Activated gamma-delta T cell treated with anti-CD3 and anti-CD28 coated beads, Interleukin-2, amount 50 U/mL, for 16 hours (primary cell): Measurements from ENCODE around the gene SLC15A1.
"Not testable (repeated sequence)": the region's sequence is repeated elsewhere in the genome, so short reads cannot be mapped to it uniquely, and the experiment has no call there.

Source experiments
- DNase-seq: peaks from one replicate; pipeline ENCODE4 v3.0.0-alpha.2; 2020; ENCODE audit warnings: low read depth

The SLC15A1 gene

DNA sequence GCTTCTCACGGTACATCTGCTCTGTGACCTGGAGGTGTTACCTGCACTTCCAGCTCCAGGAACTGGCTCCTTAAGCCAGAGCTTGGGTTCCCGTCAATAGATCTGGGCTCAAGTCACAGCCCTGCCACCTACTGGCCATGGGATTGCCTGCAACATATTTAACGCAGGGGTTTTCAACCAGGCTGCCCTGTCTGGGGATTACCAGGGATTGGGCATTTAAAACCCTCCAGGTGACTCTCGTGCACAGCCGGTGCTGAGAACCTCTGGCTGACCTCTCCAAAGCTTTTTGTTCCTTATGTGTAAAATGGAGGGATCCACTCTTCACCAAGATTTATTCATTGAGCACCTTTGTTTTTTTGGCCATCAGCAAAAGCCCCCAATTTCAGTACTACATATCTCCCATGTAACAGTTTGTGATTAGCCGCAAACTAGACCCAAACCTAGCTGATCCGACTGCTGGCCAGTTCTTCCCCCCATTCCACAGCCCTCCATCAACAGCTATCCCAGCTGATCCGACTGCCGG is 98.9 kb downstream of the SLC15A1 start:
- DNase-seq = peak; percentile 49

DNA sequence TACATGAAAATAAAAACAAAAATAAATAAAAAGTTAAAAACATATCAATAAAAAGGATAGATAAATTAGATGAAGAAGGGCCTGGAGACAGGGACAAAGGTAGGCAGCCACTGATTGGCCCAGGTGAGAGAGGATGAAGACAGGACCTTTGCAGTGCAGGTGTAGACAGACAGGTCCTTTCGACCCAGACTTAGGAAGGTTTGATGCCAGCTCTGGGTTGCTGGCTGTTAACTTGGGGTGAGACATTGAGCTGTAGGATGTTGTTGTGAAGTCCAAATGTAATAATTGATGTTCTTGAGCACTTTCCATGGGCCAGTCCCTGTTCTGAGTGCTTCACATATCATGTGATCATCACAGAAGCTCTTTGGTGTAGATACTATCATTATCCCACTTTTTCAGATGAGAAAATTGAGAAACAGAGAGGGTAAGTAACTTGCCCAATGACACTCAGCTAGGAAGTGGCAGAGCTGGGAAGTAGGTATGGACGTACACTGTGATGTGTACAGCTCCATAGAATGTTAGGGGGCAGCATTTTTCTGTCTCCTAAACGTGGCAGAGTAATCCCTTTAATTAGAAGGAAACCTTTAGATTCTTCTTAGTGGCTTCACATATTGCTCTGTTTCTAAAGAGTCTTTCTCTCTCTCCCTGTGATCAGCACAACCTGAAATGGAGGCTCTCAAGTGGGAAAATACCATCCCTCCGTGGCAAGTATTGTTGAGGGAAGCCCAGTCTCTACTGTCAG is 99.6 kb downstream of the SLC15A1 start:
- DNase-seq = no peak

DNA sequence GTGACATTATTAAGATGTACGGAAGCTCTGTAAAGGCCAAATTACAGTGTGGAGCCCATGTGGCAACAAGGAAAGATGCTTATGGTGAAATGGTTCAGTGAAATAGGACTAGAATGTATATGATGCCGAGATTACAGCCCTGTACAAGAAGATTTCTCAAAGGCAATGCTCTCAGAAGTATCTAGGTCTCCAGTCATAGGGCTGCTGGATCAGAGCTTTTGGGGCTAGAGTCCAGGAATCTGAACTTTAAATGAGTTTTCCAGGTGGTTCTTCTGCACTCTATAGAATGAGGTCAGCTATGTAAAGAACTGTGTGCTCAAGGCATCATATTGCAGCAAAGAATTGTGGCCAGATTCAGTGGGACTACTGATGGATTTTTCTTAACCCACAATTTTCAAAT is 100.2 kb downstream of the SLC15A1 start:
- DNase-seq = no peak

GRCh38 chr13:98651744-98652143 is 100.7 kb downstream of the SLC15A1 start:
- no peak for DNase-seq

- no peak for DNase-seq
Observed at GRCh38 chr13:98650396-98651107, 101.9 kb downstream of the SLC15A1 start.

DNA sequence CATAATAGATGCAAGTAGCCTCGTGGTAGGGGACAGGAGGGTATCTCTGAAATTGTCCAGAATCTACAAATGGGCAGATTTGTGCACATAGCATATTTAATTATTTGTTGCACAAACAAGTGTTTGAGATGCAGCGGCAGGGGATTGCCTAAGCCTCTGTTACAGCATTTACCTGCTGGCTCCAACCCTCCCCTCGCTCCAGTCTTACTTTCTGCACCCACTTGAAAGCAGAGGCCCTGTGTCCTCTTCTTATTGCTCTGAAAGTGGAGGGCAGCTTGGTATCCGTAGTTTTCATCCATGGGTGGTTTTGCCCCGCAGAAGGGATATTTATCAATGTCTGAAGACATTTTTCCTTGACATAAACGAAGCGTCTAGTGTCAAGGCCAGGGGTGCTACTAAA is 102.6 kb downstream of the SLC15A1 start:
- DNase-seq = no peak

- no peak for DNase-seq
Observed at GRCh38 chr13:98648686-98649085, 103.8 kb downstream of the SLC15A1 start.

GRCh38 chr13:98648141-98648540 is 104.3 kb downstream of the SLC15A1 start:
- no peak for DNase-seq

DNA sequence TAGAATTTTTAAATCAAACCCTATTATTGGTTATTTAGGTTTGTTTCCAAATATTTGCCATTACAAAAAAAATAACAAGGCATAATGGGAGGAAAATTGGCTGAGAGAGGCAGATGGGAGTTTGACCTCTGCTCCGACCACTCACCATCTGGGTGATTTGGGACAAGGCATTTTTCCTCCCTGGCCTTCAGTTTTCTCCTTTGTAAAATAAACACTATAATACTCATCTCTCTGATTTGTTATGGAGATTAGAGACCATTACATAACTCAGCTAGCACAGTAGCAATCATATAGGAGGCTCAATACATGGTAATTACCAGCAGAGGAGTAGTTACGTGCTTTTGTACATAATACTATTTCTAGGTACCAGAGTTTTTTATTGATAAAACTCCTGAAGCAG is 105.4 kb downstream of the SLC15A1 start:
- DNase-seq = no peak

- DNase-seq = no peak
Observed at GRCh38 chr13:98643479-98643878, 109.0 kb downstream of the SLC15A1 start.

GRCh38 chr13:98641075-98641474 is 111.4 kb downstream of the SLC15A1 start:
- DNase-seq = no peak

- not testable (repeated sequence) for DNase-seq
Observed at GRCh38 chr13:98639785-98640184, 112.7 kb downstream of the SLC15A1 start.

GRCh38 chr13:98638352-98638751 is 114.1 kb downstream of the SLC15A1 start:
- DNase-seq = not testable (repeated sequence)
